ENCODE results near the gene RABGAP1L. TPM values are rescaled to one million over a fixed set of nuclear protein-coding genes. Genes with fewer than 3 reads are reported as not detected.

RABGAP1L gene
- total RNA-seq, 1 experiment from 2014 or later, result 29.3 TPM

DNA sequence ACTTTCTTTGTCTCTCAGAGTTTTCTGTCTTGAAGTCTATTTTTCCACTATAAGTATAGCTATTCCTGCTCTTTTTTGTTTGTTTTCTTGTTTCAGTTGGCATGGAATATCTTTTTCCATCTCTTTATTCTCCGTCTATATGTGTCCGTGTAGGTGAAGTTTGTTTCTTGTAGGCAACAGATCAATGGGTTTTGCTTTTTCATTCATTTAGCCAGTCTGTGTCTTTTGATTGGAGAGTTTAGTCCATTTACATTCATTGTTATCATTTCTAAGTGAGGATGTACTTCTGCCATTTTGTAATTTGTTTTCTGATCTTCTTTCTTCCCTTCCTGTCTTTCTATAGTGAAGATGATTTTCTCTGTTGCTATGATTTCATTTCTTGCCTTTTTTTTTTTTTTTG, 155.9 kb downstream of the RABGAP1L start:
- Histone ChIP-seq H3K9ac (ENCODE audit: low read length) (no peak overlapping the region), H3K27ac (ENCODE audit: low read depth, low read length) (no peak overlapping the region), H3K79me2 (ENCODE audit: insufficient read depth, low read length) (no peaks in the 10 kb centered on the region), H3K4me1 (ENCODE audit: control insufficient read depth in 1 of 2, insufficient read depth in 2 of 2, low read length in 2 of 2) (no peaks in the 10 kb centered on the region), H3K9me3 (ENCODE audit: control insufficient read depth in 1 of 2, insufficient read depth in 1 of 2, low read depth in 1 of 2, low read length in 2 of 2) (peaks cover 0 to 4% of the 10 kb centered on the region in 2 experiments; a peak in 3 of 4 replicates), H3K4me3 (replicated peaks in 1 of 2; ENCODE audit: low read depth in 1 of 2, low read length in 2 of 2) (no peak overlapping the region), H3K27me3 (ENCODE audit: insufficient read depth, low read length) (no peaks in the 10 kb centered on the region), H3K9me2 (ENCODE audit: insufficient read depth) (no peaks in the 10 kb centered on the region), H2AFZ (ENCODE audit: low read depth, low read length, poor library complexity, severe bottlenecking) (no peak overlapping the region), H3K36me3 (ENCODE audit: control insufficient read depth in 1 of 2, insufficient read depth in 2 of 2, low read length in 2 of 2) (no peaks in the 10 kb centered on the region), H3K4me2 (ENCODE audit: low read length) (no peak overlapping the region), H4K20me1 (ENCODE audit: insufficient read depth) (no peaks in the 10 kb centered on the region)
- DNase-seq (ENCODE audit: low read depth, low spot score) (no peak), ATAC-seq (no peak)
- BruUV-seq (replicated peaks), result no TSS peak
- intact Hi-C loops (cut with micrococcal nuclease), result no loop called here
- POLR2A ChIA-PET, result interaction anchor here (0.7 kb wide), 1 partner anchor 1125 kb away, joined by 3 read pairs; no protein-coding TSS in a partner anchor
- RAD21 ChIA-PET (ENCODE audit: low non-redundant PET in 1 of 2, low total read pairs in 2 of 2, uncharacterized antibody in 2 of 2, unreplicated experiment in 2 of 2), result no interaction called here
- TF ChIP-seq REST (IDR thresholded peaks at IDR 0.05; ENCODE audit: low read depth), result no peak
- TF ChIP-seq FOSL1 (IDR thresholded peaks at IDR 0.05; ENCODE audit: low read depth), result no peak
- TF ChIP-seq MAX (IDR thresholded peaks at IDR 0.05), result no peak
- TF ChIP-seq SRF (IDR thresholded peaks at IDR 0.05; ENCODE audit: low read depth), result no peak
- no peak for TF ChIP-seq RAD21 (IDR thresholded peaks at IDR 0.05; ENCODE audit: low read depth)
- no peak for TF ChIP-seq CTCF (IDR thresholded peaks at IDR 0.05 in 2 of 3, conservative IDR thresholded peaks at IDR 0.05 in 1 of 3; ENCODE audit: borderline replicate concordance in 1 of 3, insufficient read depth in 1 of 3, low read depth in 2 of 3, low read length in 2 of 3)
- CTCF ChIA-PET, result no interaction called here

All from HCT116 (cell line).